Lower leg skin (tissue), 4 donors: Measurements from ENCODE around the gene PCDHGA11. TPM values are rescaled to one million over a fixed set of nuclear protein-coding genes. Genes with fewer than 3 reads are reported as not detected.
"Not testable (repeated sequence)": the region's sequence is repeated elsewhere in the genome, so short reads cannot be mapped to it uniquely, and the experiment has no call there.

Experiments used
- DNase-seq, 2 donors: peaks; one replicate each; pipeline ENCODE4 v3.0.0-alpha.2; 2019; ENCODE audit warnings: low spot score in 2 of 2
- H3K4me3 ChIP-seq: fragments of 200-600 bp; sonication (generic); 2 replicates; pipeline ENCODE4 v1.5.1; 2017; ENCODE audit warnings: mild to moderate bottlenecking, low read depth; ENCODE audit not compliant: poor library complexity, severe bottlenecking
- POLR2A ChIP-seq, 2 donors: fragments of 450-650 bp; IDR thresholded peaks; one replicate each; pipeline ENCODE4 v1.6.1; 2016 to 2017; ENCODE audit warnings: antibody characterized with exemption in 2 of 2, mild to moderate bottlenecking in 1 of 2, moderate library complexity in 1 of 2
- WGBS, 2 donors: methylation state at CpG; one replicate each; pipeline ENCODE4 v1.1.5; 2018; 5-methylcytosine and 5-hydroxymethylcytosine counted together
- intact Hi-C: fragments of 100-400 bp; cut with DNase I; formaldehyde crosslinking; loops from one replicate; pipeline ENCODE4 v1.15.0; 2023; ENCODE audit warnings: low total_unique reads
- total RNA-seq, 4 donors: library from RNA; depleted of rRNA; stranded (reverse); fragments of >200 nt; gene quantifications; one replicate each; pipeline ENCODE4 v1.1.0, GENCODE V29; 2016
- TF ChIP-seq, protein P1 (sequence below), 3 donors: fragments of 450-650 bp; IDR thresholded peaks; one replicate each; pipeline ENCODE4 v1.5.1; 2016; ENCODE audit warnings: antibody characterized with exemption in 3 of 3, mild to moderate bottlenecking in 3 of 3, moderate library complexity in 2 of 3

PCDHGA11 gene
- total RNA-seq, result 1 to 10 TPM; 3.2 to 6.9 (median 3.7) TPM

DNA sequence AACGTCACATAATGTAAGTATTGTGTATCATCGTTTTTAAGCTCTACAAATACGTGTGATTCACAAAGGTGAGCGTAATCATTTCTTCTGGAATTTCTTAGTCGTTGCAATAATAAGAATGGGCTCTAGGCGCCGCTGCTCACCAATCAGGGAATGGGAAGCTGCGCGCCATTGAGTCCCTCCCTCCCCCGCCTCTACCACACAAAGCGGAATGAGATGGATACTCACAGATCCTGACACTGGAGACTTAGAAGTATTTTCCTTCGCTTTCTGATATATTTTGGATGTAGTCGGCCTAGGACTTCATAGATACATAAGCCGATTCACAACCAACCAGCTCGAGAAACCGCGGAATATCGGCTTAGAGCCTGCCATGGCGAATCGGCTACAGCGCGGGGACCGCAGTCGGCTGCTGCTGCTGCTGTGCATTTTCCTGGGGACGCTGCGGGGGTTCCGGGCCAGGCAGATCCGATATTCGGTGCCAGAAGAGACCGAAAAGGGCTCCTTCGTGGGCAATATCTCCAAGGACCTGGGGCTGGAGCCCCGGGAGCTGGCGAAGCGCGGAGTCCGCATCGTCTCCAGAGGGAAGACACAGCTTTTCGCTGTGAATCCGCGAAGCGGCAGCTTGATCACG is at the start of gene PCDHGA11:
Gene PCDHGA11, plus strand, starts transcription at position 197 of the 634 bp plus-strand sequence. Its CDS starts 177 bp downstream, at position 374.
- intact Hi-C loops, result no loop called here
- no peak for DNase-seq
- WGBS, 2 donors, result 10 to 15% methylated on average over 35 to 40 of the region's 42 CpGs
- TF ChIP-seq, protein P1, sequence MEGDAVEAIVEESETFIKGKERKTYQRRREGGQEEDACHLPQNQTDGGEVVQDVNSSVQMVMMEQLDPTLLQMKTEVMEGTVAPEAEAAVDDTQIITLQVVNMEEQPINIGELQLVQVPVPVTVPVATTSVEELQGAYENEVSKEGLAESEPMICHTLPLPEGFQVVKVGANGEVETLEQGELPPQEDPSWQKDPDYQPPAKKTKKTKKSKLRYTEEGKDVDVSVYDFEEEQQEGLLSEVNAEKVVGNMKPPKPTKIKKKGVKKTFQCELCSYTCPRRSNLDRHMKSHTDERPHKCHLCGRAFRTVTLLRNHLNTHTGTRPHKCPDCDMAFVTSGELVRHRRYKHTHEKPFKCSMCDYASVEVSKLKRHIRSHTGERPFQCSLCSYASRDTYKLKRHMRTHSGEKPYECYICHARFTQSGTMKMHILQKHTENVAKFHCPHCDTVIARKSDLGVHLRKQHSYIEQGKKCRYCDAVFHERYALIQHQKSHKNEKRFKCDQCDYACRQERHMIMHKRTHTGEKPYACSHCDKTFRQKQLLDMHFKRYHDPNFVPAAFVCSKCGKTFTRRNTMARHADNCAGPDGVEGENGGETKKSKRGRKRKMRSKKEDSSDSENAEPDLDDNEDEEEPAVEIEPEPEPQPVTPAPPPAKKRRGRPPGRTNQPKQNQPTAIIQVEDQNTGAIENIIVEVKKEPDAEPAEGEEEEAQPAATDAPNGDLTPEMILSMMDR (IDR thresholded peaks at IDR 0.05), result no peak
- TF ChIP-seq POLR2A (IDR thresholded peaks at IDR 0.05), result no peak
- no peak within 1 kb of the TSS for H3K4me3 ChIP-seq

DNA sequence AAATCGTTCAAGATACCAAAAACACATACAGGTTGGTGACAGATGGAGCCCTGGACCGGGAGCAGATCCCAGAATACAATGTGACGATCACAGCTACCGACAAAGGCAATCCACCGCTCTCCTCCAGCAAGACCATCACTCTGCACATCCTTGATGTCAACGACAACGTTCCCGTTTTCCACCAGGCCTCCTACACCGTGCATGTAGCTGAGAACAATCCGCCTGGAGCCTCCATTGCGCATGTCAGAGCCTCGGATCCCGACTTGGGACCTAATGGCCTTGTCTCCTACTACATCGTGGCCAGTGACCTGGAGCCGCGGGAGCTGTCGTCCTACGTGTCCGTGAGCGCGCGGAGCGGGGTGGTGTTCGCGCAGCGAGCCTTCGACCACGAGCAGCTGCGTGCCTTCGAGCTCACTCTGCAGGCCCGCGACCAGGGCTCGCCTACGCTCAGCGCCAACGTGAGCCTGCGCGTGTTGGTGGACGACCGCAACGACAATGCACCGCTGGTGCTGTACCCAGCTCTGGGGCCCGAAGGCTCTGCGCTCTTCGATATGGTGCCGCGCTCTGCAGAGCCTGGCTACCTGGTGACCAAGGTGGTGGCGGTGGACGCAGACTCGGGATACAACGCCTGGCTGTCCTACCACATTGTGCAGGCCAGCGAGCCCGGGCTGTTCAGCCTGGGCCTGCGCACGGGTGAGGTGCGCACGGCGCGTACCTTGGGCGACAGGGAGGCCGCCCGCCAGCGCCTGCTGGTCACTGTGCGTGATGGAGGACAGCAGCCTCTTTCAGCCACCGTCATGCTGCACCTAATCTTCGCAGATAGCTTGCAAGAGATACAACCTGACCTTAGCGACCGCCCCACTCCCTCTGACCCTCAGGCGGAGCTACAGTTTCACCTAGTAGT is 49.0 kb upstream of the PCDHGA11 start:
- 40 to 41% methylated on average over 35 to 55 of the region's 69 CpGs for WGBS, 2 donors
- H3K4me3 ChIP-seq, result no peak overlapping the region

DNA sequence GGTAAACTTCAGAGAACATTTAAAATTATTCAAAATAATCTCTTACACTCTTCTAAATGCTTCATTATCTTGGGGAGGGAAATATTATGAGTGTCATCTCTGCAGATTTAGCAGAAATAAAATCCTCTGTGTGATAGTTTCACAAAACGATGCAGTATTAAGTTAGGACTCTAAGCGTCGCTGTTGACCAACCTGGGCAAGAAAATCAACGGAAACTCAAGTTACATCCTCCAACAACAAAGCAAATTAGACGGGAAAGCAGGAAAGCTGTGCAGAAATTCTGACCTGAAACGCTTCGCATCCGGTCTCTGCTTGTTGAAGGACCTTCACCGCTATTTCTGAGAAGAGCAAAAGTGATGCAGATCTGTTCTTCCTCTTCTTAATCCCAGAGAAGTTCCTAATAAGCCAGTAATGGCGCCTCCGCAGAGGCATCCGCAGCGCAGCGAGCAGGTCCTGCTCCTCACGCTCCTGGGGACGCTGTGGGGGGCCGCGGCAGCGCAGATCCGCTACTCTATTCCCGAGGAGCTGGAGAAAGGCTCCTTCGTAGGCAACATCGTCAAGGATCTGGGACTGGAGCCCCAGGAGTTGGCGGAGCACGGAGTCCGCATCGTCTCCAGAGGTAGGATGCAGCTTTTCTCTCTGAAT is 47.1 kb upstream of the PCDHGA11 start, which contains the start of gene PCDHGA6:
Gene PCDHGA6, plus strand, starts transcription at position 219 of the 645 bp plus-strand sequence. Its CDS starts 193 bp downstream, at position 412.
- intact Hi-C loops, result no loop called here
- no peak within 1 kb of the TSS for H3K4me3 ChIP-seq
- DNase-seq, result no peak
- TF ChIP-seq, protein P1 (IDR thresholded peaks at IDR 0.05), result no peak
- no peak for TF ChIP-seq POLR2A (IDR thresholded peaks at IDR 0.05)
- WGBS, 2 donors, result 22 to 23% methylated on average over 27 of the region's 27 CpGs

More for the DNA sequence above, 49.0 kb upstream of the PCDHGA11 start:
- no peak for TF ChIP-seq POLR2A (IDR thresholded peaks at IDR 0.05)
- TF ChIP-seq, protein P1 (IDR thresholded peaks at IDR 0.05), result no peak
- DNase-seq, result no peak
- intact Hi-C loops, result no loop called here

GRCh38 chr5:141374627-141375026 is 46.2 kb upstream of the PCDHGA11 start:
- intact Hi-C loops, result no loop called here
- no peak overlapping the region for H3K4me3 ChIP-seq
- no peak for DNase-seq
- 55 to 60% methylated on average over 14 of the region's 14 CpGs for WGBS, 2 donors
- TF ChIP-seq POLR2A (IDR thresholded peaks at IDR 0.05), result no peak
- TF ChIP-seq, protein P1 (IDR thresholded peaks at IDR 0.05), result no peak

DNA sequence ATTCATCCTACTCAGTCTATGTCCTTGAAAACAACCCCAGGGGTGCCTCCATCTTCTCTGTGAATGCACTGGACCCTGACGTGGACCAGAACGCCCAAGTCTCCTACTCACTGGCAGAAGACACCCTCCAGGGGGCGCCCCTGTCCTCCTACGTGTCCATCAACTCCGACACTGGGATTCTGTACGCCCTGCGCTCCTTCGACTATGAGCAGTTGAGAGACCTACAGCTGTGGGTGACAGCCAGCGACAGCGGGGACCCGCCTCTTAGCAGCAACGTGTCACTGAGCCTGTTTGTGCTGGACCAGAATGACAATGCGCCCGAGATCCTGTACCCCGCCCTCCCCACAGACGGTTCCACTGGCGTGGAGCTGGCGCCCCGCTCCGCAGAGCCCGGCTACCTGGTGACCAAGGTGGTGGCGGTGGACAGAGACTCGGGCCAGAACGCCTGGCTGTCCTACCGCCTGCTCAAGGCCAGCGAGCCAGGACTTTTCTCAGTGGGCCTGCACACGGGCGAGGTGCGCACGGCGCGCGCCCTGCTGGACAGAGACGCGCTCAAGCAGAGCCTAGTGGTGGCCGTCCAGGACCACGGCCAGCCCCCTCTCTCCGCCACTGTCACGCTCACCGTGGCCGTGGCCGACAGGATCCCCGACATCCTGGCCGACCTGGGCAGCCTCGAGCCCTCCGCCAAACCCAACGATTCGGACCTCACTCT is 45.3 kb upstream of the PCDHGA11 start:
- 32 to 50% methylated on average over 10 to 22 of the region's 48 CpGs for WGBS, 2 donors
- intact Hi-C loops, H3K4me3 ChIP-seq: not testable (repeated sequence)
- peak in 1 of 2 donors; percentile 53 for DNase-seq
